Endothelial cell of umbilical vein (primary cell): ENCODE data around the gene FAM50A. TPM values are rescaled to one million over a fixed set of nuclear protein-coding genes. Genes with fewer than 3 reads are reported as not detected.

Experiments
- BruUV-seq: library from RNA; stranded (reverse); fragments of 400-500 nt; replicated peaks from 2 replicates; lab custom pipeline; 2021; lab: Mats Ljungman, UMichigan
- CTCF ChIA-PET: fragments of 300-600, 350-600 bp; sonication (Branson Sonifier 250); formaldehyde crosslinking; loops from one replicate; lab custom pipeline; 2021; ENCODE audit warnings: antibody characterized with exemption, inconsistent platforms; lab: Charles Lee
- POLR2A ChIA-PET: fragments of 300-600, 350-600 bp; sonication (Branson Sonifier 250); formaldehyde crosslinking; loops from one replicate; lab custom pipeline; 2021; ENCODE audit warnings: antibody characterized with exemption, inconsistent platforms; lab: Charles Lee
- DNase-seq: peaks from one replicate; pipeline ENCODE4 v3.0.0-alpha.2; 2011; ENCODE audit warnings: low read depth, low spot score
- FAIRE-seq: peaks from 2 replicates; lab custom pipeline; 2011; peaks lifted over from hg19 to GRCh38; lab: Jason Lieb, UNC
- H2AFZ ChIP-seq: 2 replicates; pipeline ENCODE4 v1.6.0; 2012; ENCODE audit warnings: low read depth, low read length, control low read depth, inconsistent platforms
- H3K27ac ChIP-seq: 2 replicates; pipeline ENCODE4 v1.5.1; 2011; ENCODE audit warnings: low read depth, mild to moderate bottlenecking, control low read depth, low read length, moderate library complexity; ENCODE audit not compliant: insufficient read depth
- H3K27me3 ChIP-seq, 2 experiments: 2 replicates each; pipeline versions ENCODE4 v1.6.0 to v1.6.1; 2011; ENCODE audit warnings: low read length in 2 of 2, mixed read lengths in 1 of 2; ENCODE audit not compliant: control insufficient read depth in 2 of 2, insufficient read depth in 2 of 2
- H3K36me3 ChIP-seq, 2 experiments: 2 replicates in 1 of 2; 3 replicates in 1 of 2; pipeline ENCODE4 v1.5.1; 2011; ENCODE audit warnings: low read length in 2 of 2, mild to moderate bottlenecking in 1 of 2, moderate library complexity in 1 of 2; ENCODE audit not compliant: control insufficient read depth in 2 of 2, insufficient read depth in 2 of 2; ENCODE audit errors: extremely low read depth in 1 of 2
- H3K4me1 ChIP-seq: 3 replicates; pipeline ENCODE4 v1.5.1; 2011; ENCODE audit warnings: mild to moderate bottlenecking, low read length; ENCODE audit not compliant: control insufficient read depth, insufficient read depth; ENCODE audit errors: extremely low read depth
- H3K4me2 ChIP-seq: 2 replicates; pipeline ENCODE4 v1.6.1; 2011; ENCODE audit warnings: low read length, control low read depth, mixed read lengths; ENCODE audit not compliant: insufficient read depth
- H3K4me3 ChIP-seq, 3 experiments: fragments of 200-600 bp in 1 of 3; sonication (generic), shearing (Covaris generic) in 1 of 3; replicated peaks in 1 of 3; 2 replicates each; pipeline ENCODE4 v1.5.1; 2011 to 2016; ENCODE audit warnings: control low read depth in 3 of 3, low read length in 3 of 3, mild to moderate bottlenecking in 2 of 3, inconsistent platforms in 1 of 3, low read depth in 1 of 3, moderate library complexity in 1 of 3; ENCODE audit not compliant: insufficient read depth in 1 of 3
- H3K79me2 ChIP-seq: 2 replicates; pipeline ENCODE4 v1.6.0; 2012; ENCODE audit warnings: low read length, inconsistent platforms; ENCODE audit not compliant: control insufficient read depth, insufficient read depth
- H3K9ac ChIP-seq: replicated peaks from 2 replicates; pipeline ENCODE3; 2011; ENCODE audit warnings: low read length, control low read depth; ENCODE audit not compliant: insufficient read depth; ENCODE audit errors: extremely low read depth
- H3K9me1 ChIP-seq: replicated peaks from 3 replicates; pipeline ENCODE4 v1.6.0; 2011; ENCODE audit warnings: mild to moderate bottlenecking, low read length; ENCODE audit not compliant: control insufficient read depth, insufficient read depth; ENCODE audit errors: extremely low read depth
- H3K9me3 ChIP-seq: replicated peaks from 2 replicates; pipeline ENCODE4 v1.5.1; 2012; ENCODE audit warnings: low read length, inconsistent platforms; ENCODE audit not compliant: control insufficient read depth, insufficient read depth
- H4K20me1 ChIP-seq: replicated peaks from 2 replicates; pipeline ENCODE3; 2011; ENCODE audit warnings: mild to moderate bottlenecking, low read length; ENCODE audit not compliant: control insufficient read depth, insufficient read depth; ENCODE audit errors: extremely low read depth
- EZH2 ChIP-seq: IDR thresholded peaks from 2 replicates; pipeline ENCODE4 v1.6.1; 2012; ENCODE audit warnings: borderline replicate concordance, low read depth, mild to moderate bottlenecking, moderate library complexity, low read length, inconsistent platforms; ENCODE audit not compliant: severe bottlenecking
- FOS ChIP-seq: IDR thresholded peaks from 2 replicates; pipeline ENCODE4 v1.6.1; 2011; ENCODE audit warnings: mild to moderate bottlenecking, low read length, moderate library complexity, borderline replicate concordance; ENCODE audit not compliant: insufficient read depth
- GATA2 ChIP-seq: IDR thresholded peaks from 2 replicates; pipeline ENCODE4 v1.7.0; 2011; ENCODE audit warnings: low read depth, mild to moderate bottlenecking, moderate library complexity, mixed read lengths, low read length; ENCODE audit not compliant: insufficient read length, insufficient read depth
- JUN ChIP-seq: IDR thresholded peaks from 2 replicates; pipeline ENCODE4 v1.6.1; 2011; ENCODE audit warnings: borderline replicate concordance, low read depth; ENCODE audit not compliant: insufficient read length, insufficient read depth
- MAX ChIP-seq: IDR thresholded peaks from 2 replicates; pipeline ENCODE4 v1.6.1; 2011; ENCODE audit not compliant: insufficient read depth, insufficient read length
- MYC ChIP-seq: IDR thresholded peaks from one replicate; pipeline ENCODE4 v1.6.1; 2011; ENCODE audit warnings: mild to moderate bottlenecking, low read depth, low read length
- POLR2A ChIP-seq: IDR thresholded peaks from 2 replicates; pipeline ENCODE4 v1.6.1; 2012; ENCODE audit warnings: low read depth, mild to moderate bottlenecking, control low read depth, low read length
- POLR2AphosphoS5 ChIP-seq: IDR thresholded peaks from 2 replicates; pipeline ENCODE4 v1.6.1; 2012; ENCODE audit warnings: low read depth, mild to moderate bottlenecking, control low read depth, low read length, moderate library complexity; ENCODE audit not compliant: insufficient read depth
- dilution Hi-C: fragments of 300-500 bp; cut with MboI; formaldehyde crosslinking; loops from one replicate; pipeline ENCODE4 v1.15.0; 2019; ENCODE audit warnings: low sequenced_read_pairs; ENCODE audit not compliant: extremely low pct_ligation_motif_present
- intact Hi-C: fragments of 100-400 bp; cut with micrococcal nuclease; formaldehyde crosslinking; loops from one replicate; pipeline ENCODE4 v1.10.0; 2022
- polyA plus RNA-seq, 4 experiments: library from polyadenylated mRNA; depleted of rRNA in 3 of 4; stranded (reverse) in 3 of 4; unstranded in 1 of 4; fragments of >200 nt; gene quantifications; 2 replicates each; pipeline versions ENCODE4 v1.2.1 to v1.2.3, GENCODE V29; 2011 to 2012; ENCODE audit warnings: missing spikeins in 1 of 4
- total RNA-seq: library from RNA; stranded (reverse); gene quantifications from 2 replicates; pipeline ENCODE4 v1.2.3, GENCODE V29; 2021
- TF ChIP-seq, protein P1 (sequence below), 2 donors: IDR thresholded peaks; 1 replicate in 1 of 2; 2 replicates in 1 of 2; pipeline ENCODE4 v1.5.1; 2011; ENCODE audit warnings: low read length in 2 of 2, mild to moderate bottlenecking in 2 of 2, moderate library complexity in 2 of 2, control low read depth in 1 of 2, inconsistent platforms in 1 of 2, low read depth in 1 of 2; ENCODE audit not compliant: insufficient read depth in 1 of 2; ENCODE audit errors: extremely low read depth in 1 of 2

FAM50A gene
- total and polyA plus RNA-seq, 2 donors (not counting 3 experiments of a cell fraction or from before 2014, with no cell fraction given) = 75.9 to 123 TPM

DNA sequence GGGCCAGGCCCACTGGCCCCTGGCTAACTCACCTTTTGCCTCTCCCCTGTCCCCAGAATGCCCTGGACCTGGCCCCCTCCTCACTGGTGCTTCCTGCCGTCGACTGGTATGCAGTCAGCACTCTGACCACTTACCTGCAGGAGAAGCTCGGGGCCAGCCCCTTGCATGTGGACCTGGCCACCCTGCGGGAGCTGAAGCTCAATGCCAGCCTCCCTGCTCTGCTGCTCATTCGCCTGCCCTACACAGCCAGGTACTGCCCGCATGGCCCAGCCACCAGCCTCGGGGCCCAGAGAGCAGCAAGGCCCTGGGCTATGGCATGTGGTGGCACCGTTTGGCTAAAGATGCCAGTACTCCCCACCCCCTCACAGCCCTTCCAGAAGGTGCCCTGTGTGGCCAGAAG lies 11.7 kb upstream of the FAM50A start:
- dilution Hi-C loops (no loop called here), intact Hi-C loops (no loop called here)
- FAIRE-seq (no peak), DNase-seq (no peak)
- Histone ChIP-seq H3K9me1 (no peaks in the 10 kb centered on the region), H3K36me3 (peaks cover 2 to 26% of the 10 kb centered on the region in 2 experiments), H3K27ac (no peak overlapping the region), H2AFZ (no peak overlapping the region), H3K79me2 (peaks cover 25% of the 10 kb centered on the region), H3K4me3 (no peak overlapping the region), H3K9me3 (no peaks in the 10 kb centered on the region), H3K4me1 (peaks cover 24% of the 10 kb centered on the region), H4K20me1 (no peaks in the 10 kb centered on the region), H3K4me2 (no peak overlapping the region), H3K27me3 (no peaks in the 10 kb centered on the region), H3K9ac (no peak overlapping the region)
- POLR2A ChIA-PET = no interaction called here
- CTCF ChIA-PET = no interaction called here
- BruUV-seq = no TSS peak
- TF ChIP-seq MAX = no peak
- no peak for TF ChIP-seq FOS
- TF ChIP-seq POLR2A = no peak
- no peak for TF ChIP-seq EZH2
- TF ChIP-seq POLR2AphosphoS5 = no peak
- TF ChIP-seq MYC = no peak
- no peak for TF ChIP-seq JUN
- TF ChIP-seq, protein P1, sequence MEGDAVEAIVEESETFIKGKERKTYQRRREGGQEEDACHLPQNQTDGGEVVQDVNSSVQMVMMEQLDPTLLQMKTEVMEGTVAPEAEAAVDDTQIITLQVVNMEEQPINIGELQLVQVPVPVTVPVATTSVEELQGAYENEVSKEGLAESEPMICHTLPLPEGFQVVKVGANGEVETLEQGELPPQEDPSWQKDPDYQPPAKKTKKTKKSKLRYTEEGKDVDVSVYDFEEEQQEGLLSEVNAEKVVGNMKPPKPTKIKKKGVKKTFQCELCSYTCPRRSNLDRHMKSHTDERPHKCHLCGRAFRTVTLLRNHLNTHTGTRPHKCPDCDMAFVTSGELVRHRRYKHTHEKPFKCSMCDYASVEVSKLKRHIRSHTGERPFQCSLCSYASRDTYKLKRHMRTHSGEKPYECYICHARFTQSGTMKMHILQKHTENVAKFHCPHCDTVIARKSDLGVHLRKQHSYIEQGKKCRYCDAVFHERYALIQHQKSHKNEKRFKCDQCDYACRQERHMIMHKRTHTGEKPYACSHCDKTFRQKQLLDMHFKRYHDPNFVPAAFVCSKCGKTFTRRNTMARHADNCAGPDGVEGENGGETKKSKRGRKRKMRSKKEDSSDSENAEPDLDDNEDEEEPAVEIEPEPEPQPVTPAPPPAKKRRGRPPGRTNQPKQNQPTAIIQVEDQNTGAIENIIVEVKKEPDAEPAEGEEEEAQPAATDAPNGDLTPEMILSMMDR (IDR thresholded peaks at IDR 0.05; ENCODE audit: extremely low read depth in 1 of 2, insufficient read depth in 1 of 2, low read depth in 1 of 2, low read length in 2 of 2) = no peak
- TF ChIP-seq GATA2 = no peak
